ENCODE data around the gene TYK2. TPM values are rescaled to one million over a fixed set of nuclear protein-coding genes. Genes with fewer than 3 reads are reported as not detected.
"Not testable (repeated sequence)": the region's sequence is repeated elsewhere in the genome, so short reads cannot be mapped to it uniquely, and the experiment has no call there.

TYK2 gene
- polyA plus RNA-seq, 1 donor: 133 TPM

DNA sequence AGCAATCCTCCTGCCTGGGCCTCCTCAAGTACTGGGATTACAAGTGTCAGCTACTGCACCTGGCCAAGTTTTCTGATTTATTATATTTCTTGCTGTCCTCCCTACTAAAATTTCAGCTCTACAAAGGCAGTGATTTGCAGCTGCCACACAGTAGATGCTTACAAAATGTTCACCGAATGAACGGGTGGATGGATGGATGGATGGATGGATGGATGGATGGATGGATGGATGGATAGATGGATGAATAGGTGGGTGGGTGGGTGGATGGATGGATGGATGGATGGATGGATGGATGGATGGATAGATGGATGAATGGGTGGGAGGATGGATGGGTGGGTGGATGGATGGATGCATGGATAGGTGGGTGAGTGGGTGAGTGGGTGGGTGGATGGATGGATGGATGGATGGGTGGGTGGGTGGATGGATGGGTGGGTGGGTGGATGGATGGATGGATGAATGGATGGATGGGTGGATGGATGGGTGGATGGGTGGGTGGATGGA is 3.2 kb downstream of the TYK2 start:
- not testable (repeated sequence) for DNase-seq

DNA sequence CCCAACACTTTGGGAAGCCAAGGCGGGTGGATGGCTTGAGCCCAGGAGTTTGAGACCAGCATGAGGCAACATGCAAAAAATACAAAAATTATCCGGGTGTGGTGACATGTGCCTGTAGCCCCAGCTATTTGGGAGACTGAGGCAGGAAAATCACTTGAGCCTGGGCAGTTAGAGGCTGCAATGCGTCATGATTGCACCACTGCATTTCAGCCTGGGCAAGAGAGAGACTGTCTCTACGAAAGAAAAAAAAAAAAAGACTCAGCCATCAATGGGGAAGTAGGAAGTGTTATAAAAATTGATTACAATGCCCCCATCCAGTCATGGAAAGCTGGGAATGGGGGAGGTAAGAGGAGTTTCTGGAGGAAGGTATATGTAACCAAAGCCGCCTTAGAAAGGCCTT is 5.4 kb downstream of the TYK2 start:
- DNase-seq: no peak

DNA sequence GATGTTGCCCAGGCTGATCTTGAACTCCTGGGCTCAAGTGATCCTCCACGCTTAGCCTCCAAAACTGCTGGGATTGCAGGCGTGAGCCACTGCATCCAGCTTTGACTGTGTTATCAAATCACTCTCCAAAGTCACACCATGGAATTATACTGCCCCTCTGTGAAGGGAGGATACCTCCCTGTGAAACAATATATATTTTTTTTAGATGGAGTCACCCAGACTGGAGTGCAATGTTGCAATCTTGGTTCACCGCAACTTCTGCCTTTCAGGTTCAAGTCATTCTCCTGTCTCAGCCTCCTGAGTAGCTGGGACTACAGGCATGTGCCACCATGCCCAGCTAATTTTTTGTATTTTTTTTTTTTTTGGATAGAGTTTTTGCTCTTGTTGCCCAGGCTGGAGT is 7.7 kb downstream of the TYK2 start:
- no peak for DNase-seq

- DNase-seq: no peak
These were observed 12.1 kb downstream of the TYK2 start for GRCh38 chr19:10368101-10368803.

DNA sequence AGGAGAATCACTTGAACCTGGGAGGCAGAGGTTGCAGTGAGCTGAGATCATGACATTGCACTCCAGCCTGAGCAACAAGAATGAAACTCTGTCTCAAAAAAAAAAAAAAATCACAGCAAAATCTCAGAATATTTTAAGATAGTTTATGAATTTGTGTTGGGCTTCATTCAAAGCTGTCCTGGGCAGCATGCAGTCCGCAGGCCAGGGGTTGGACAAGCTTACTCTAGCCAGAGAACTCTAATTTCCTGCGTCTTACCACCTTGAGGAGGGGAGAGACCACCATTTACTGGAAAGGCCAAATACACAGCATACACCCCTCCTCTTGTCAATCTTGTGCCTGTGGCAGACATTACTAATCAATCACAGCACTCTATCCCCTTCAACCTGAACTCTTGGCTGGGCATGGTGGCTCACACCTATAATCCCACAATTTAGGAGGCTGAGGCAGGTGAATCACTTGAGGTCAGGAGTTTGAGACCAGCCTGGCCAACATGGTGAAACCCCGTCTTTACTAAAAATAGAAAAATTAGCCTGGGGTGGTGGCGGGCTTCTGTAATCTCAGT is 13.3 kb downstream of the TYK2 start:
- DNase-seq: not testable (repeated sequence)

- no peak for DNase-seq
These were observed 14.9 kb downstream of the TYK2 start for GRCh38 chr19:10365518-10365917.

DNA sequence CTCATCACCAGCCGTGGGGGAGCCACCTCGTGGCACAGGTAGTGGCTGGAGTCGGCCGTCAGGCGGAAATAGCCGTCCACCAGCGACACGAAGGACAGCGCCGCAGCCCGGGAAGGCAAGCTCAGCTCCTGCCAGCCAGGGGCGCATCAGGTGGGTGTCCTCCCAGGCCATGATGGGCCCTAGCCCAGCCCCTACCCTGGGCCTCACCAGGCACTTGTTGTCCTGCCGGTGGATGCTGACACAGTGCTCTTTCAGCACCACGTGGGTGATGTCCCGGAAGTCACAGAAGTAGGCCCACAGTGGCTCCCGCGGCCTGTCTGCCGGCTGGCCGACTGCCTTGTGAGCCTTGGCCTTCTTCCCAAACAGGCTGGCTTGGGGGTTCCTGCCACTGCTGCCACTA is 15.7 kb downstream of the TYK2 start:
- DNase-seq: no peak

DNA sequence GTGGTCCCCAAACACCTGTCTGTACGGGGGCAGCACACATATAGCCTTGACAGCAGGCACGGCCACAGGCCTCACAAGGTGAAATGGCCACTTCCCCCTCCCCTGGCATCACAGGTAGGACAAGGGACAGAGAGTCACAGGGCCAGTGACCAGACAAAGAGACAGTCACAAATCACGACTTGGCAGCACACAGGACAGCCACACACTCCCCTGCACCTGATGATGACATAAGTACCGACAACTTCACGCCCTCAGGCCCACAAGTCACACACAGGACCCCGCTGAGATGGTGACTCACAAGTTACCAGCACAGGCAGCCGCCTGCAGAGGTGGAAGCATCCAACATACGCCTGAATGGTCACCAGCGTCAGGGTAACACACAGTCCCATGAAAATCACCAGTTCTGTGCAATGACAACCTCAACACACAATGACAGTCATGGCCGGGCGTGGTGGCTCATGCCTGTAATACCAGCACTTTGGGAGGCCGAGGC is 16.5 kb downstream of the TYK2 start:
- no peak for DNase-seq

DNA sequence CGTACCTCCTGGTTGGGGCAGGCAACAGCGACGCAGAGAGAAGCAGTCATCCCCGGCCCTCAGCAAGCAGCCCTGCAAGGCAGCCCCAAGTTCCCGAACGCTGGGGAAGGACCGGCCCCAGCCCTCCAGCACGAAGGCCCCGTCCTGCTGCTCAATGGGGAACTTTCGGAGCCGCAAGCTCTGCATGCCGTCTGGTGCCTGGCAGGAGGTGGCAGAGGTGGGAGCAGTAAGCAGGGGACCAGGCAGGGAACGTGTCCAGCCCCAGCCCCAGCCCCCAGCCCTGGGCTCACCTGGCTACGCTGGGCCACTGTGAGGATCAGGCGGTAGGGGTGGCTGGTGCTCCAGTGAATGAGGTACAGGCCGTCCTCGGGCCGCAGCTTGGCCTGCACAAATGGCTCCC is 18.1 kb downstream of the TYK2 start:
- DNase-seq: no peak

DNA sequence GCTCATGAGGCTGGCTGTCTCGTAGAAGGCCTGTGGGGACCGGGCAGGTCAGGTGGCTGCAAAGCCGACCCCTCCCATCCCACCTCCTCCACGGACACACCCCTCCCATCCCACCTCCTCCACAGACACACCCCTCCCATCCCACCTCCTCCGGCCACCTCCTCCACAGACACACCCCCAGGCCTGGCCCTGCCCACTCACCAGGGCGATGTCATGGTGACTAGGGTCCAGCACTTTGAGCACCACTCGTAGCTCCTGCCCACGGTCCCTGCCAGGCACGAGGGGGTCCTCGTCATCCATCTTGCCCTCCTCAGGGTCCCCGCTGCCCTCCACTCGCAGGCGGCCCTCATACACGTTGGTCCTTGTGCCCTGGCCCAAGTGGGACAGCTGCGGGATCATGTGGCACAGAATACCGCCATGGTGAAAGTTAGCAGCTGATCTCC is 18.8 kb downstream of the TYK2 start:
- no peak for DNase-seq

- DNase-seq: no peak
These were observed 23.9 kb downstream of the TYK2 start for GRCh38 chr19:10356431-10356830.

GRCh38 chr19:10353793-10354391 is 26.5 kb downstream of the TYK2 start:
- no peak for DNase-seq

GRCh38 chr19:10352764-10353671 is 27.4 kb downstream of the TYK2 start:
- DNase-seq: peak; percentile 78

DNA sequence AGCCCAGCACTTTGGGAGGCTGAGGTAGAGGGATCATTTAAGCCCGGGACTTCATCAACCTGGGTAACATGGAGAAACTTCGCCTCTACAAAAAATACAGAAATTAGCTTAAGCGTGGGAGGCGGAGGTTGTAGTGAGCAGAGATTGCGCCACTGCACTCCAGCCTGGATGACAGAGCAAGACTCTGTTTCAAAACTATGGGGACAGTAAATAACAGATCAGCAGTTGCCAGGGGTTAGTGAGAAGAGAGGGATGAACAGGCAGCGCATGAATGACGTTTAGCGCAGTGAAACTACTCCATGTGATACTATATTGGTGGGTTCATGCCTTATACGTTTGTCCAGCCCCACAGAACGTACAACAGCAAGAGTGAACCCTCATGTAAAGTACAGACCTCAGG is 33.9 kb downstream of the TYK2 start:
- no peak for DNase-seq

DNA sequence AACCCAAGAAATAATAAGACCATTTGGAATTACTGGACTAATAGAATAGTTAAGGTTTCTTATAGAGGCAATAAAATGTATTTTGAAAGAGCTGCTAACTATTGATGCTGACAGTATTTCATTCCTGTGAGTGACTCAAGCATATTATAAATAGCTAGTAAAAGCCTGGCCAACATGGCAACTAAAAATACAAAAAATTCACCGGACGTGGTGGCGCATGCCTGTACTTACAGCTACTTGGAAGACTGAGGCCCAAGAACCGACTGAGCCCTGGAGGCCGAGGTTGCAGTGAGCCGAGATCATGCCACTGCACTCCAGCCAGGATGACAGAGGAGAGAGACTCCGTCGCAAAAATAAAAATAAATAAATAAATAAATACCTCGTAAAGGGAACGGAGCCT is 35.6 kb downstream of the TYK2 start:
- DNase-seq: no peak

DNA sequence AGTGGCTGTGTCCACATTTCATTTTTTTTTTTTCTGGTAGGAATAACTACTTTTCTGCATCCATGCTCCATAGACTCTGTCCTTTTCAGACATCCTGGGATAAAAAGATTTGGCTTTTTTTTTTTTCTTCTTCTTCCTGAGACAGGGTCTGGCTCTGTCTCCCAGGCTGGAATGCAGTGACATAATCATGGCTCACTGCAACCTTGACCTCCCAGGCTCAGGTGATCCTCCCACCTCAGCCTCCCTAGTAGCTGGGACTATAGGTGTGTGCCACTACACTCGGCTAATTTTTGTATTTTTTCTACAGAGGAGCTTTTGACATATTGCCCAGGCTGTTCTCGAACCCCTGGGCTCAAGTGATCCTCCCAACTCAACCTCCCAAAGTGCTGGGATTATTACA is 36.9 kb downstream of the TYK2 start:
- no peak for DNase-seq

GRCh38 chr19:10339977-10340376 is 40.4 kb downstream of the TYK2 start:
- DNase-seq: no peak

GRCh38 chr19:10339380-10339960 is 40.9 kb downstream of the TYK2 start, which contains the start of gene ICAM3:
ICAM3 (minus strand) TSS chr19:10339624; CDS start chr19:10339614, 10 bp downstream.
- DNase-seq: no peak

GRCh38 chr19:10338940-10339339 is 41.4 kb downstream of the TYK2 start:
- DNase-seq: no peak

DNA sequence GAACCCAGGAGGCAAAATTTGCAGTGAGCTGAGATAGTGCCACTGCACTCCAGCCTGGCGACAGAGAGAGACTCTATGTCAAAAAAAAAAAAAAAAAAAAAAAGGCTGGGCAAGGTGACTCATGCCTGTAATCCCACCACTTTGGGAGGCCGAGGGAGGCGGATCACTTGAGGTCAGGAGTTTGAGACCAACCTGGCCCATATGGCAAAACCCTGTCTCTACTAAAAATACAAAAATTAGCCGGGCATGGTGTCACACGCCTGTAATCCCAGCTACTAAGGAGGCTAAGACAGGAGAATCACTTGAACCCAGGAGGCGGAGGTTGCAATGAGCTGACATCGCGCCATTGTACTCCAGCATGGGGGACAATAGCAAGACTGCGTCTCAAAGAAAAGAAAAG is 43.6 kb downstream of the TYK2 start:
- DNase-seq: not testable (repeated sequence)

DNA sequence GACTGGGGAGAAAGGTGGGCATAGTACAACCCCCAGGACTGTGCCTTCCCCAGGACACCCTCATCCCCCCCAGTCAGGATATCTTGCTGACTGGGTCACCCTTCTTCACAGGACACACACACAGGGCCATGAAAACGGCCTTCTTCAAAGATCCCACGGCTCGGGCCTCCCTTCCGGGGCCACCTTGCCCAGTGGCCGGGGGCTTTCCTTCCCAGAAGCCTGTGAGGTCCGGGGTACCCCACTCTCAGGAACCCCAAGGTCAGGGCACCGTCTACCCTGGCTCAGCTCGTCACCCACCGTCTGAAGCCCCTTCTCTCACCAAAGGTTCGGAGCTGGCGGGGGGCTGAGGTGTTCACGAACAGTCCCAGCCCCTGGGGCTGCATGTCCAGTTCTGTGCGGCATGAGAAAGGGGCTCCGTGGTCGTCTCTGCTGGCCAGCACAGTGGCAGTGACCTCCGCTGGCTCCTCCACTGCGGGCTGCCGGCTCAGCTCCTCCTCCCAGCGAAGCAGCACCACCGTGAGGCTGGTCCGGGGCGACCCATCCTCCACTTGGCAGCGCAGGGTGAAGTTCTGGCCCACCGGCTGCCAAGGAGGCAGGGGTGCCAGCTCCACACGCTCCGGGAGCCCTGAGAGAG is 44.9 kb downstream of the TYK2 start:
- no peak for DNase-seq

All from left kidney (tissue), 2 donors.